GM18511 (cell line): ENCODE data around the gene SH3TC2.

ENCODE experiments used
- ATAC-seq: cut with Tn5 transposase; IDR thresholded peaks from one replicate; pipeline ENCODE4 v1.9.1; 2021; ENCODE audit warnings: mild to moderate bottlenecking, moderate library complexity; ENCODE audit not compliant: unreplicated experiment

The SH3TC2 gene

GRCh38 chr5:149061341-149061740 lies 1.5 kb downstream of the SH3TC2 start:
- no peak for ATAC-seq

- ATAC-seq: no peak
Observed at GRCh38 chr5:149060325-149060724, 2.5 kb downstream of the SH3TC2 start.

DNA sequence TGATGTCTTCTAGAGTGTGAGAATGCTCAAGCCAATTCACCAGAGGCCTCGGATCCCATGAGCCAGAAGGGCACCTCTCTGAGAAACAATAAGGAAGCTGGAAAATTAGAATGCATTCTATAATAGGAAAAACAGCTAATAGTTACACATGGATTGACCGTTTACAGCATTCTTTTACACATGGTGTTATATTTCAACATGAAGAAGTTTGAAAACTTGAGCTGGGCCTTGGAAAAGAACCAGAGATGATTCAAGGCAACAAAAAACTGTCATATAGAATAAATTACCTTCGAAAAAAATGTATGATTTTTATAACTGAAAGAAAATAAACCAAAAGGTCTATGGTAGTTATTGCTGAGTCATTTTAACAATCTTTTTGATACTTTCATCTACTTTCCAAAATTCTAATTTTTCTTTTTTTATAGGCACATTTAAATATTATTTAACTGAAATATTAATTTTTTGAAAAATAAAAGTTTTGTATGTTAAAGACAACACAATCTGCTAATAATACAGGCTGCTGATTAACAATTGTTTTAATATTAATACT lies 6.2 kb downstream of the SH3TC2 start:
- ATAC-seq: no peak

DNA sequence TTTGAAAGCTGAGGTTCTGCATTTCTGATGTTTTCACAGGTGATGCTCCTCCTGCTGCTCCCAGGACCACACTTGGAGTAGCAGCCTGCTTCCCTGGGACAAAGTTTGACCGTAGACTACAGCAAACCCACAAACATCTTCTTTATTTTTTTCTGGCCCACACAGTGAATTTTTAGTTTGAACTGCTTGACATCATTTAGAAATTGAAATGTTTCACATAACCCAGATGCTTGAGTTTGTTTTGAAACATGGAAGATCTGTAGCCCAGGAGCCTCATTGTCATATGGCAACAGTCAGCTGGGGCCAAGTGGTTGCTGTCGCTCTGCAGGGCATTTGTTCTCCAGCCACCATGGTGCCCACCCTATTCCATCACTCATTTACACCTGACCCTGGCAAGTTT lies 8.4 kb downstream of the SH3TC2 start:
- ATAC-seq: no peak

DNA sequence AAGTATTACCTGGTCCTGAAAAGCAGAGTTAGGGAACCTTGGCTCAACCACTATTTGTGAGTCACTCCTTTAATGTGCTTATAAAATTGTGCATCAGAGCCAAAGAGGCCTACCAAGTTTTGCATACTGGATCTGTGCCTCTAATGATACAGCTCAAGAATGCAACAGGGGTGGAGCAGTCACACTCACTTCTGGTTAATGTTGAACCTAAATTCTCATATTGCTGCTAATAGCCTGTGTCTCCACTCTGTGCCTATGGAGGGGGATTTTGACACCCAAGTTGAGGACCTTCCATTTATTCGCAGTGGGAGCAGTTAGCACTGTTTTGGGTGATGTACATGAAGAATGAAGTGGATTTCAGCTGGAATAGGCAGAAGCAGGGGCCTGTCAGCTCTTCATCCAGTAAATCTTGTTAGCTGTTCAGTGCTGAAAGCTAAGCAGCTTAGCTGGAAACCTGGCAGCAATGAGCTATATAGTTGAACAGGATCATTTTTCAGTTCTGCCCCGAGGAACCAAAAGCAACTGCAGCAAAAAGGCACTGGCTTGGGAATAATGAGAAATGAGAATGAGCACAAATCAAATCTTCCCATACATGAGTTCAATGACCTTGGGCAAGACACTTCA lies 9.7 kb downstream of the SH3TC2 start:
- no peak for ATAC-seq

DNA sequence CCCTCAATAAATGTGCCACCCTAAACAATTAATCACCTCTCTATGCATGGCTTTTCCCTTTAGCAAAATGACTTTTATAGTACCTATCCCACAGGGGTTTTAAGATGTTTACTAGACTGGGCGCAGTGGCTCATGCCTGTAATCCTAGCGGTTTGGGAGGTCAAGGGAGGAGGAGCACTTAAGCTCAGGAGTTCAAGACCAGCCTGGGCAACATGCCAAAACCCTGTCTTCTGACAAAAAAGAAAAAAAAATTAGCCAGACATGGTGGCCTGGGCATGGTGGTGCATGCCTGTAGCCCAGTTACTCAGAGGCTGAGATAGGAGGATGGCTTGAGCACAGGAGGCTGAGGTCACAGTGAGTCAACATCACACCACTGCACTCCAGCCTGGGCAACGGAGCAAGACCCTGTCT lies 13.5 kb downstream of the SH3TC2 start:
- no peak for ATAC-seq

- ATAC-seq: no peak
Observed at GRCh38 chr5:149048811-149049210, 14.1 kb downstream of the SH3TC2 start.

GRCh38 chr5:149047462-149047861 lies 15.4 kb downstream of the SH3TC2 start:
- no peak for ATAC-seq

- no peak for ATAC-seq
Observed at GRCh38 chr5:149046196-149046829, 16.5 kb downstream of the SH3TC2 start.

DNA sequence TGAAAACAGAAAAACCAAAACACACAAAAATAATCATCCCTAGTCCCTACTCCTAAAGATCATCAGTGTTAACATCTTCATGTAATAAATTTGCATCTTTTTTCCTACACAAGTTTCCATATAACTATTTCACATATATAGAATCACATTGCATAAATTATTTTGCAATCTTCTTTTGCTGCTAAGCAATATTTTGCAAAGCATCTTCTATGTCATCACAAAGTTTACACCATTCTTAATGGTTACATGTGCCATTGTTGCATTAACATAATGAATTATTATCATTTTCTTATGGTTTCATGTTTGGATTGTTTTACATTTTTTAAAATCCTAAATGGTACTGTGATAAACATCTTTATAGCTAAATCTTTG lies 17.8 kb downstream of the SH3TC2 start:
- no peak for ATAC-seq

DNA sequence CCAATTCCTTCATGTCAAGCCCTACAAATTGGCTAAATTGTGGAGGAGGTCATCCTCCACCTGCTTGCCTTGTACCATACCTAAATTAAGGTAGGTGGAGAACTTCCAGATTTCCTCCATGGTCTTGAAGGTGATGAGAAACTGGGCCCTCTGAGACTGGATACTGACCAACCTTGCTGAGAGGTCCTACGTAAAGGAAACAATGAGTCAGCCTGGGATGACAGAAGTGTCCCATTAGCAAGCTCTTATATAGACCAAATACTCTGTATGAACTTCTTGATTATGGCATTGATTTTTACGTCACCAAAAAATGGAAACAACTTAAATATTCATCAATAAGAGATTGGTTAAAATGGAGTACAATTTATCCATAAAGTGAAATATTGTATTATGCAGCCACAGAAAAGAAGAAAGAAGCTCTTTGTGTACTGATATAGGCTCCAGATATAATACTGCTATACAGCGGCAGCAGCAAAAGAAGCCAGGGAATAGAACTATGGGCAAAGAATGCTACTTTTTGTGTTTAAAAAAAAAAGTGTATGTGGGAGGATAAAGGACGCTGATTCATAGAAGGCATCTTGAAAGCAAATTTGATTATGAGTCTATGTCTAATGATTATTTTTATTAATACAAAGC lies 18.3 kb downstream of the SH3TC2 start:
- no peak for ATAC-seq

DNA sequence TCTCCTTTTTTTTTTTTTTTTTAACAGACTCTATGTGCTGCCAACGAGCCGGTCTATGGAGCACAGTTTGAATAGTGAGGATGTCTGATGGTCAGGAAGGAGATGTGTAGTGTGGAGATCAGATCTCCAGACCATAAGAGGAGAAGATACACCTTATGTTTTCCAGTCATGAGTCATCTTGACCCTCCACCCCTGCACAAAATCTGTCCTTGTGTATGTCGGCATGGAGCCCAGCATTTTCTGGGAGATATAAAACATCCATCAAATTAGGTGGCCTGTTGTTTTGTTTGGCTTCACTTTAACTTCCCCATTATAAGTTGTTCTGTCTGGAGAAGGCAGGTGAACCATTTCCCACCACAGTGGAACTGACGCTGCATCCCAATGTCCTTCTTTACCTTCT lies 19.2 kb downstream of the SH3TC2 start:
- ATAC-seq: no peak

GRCh38 chr5:149042865-149043264 lies 20.0 kb downstream of the SH3TC2 start:
- no peak for ATAC-seq

GRCh38 chr5:149041242-149041641 lies 21.6 kb downstream of the SH3TC2 start:
- ATAC-seq: no peak

DNA sequence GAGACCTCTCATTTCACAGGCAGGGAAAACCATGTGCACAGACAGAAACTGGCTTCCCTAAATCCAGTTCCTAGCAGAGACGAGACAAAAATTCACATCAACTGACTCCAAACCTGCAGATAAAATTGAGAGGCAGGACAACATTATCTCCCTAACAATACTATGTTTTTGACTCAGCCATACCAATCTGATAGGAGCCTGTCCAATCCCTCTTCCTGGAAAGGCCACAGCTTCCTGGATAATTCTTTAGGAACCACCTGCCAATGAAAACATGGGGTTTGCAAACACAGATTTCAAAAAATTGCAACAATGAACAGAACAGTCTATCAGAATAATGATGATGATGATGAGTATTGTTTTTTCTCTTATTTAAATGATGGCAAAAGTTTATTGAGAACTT lies 22.4 kb downstream of the SH3TC2 start:
- ATAC-seq: no peak

GRCh38 chr5:149039506-149039905 lies 23.4 kb downstream of the SH3TC2 start:
- ATAC-seq: no peak

- no peak for ATAC-seq
Observed at GRCh38 chr5:149038336-149039080, 24.4 kb downstream of the SH3TC2 start.

DNA sequence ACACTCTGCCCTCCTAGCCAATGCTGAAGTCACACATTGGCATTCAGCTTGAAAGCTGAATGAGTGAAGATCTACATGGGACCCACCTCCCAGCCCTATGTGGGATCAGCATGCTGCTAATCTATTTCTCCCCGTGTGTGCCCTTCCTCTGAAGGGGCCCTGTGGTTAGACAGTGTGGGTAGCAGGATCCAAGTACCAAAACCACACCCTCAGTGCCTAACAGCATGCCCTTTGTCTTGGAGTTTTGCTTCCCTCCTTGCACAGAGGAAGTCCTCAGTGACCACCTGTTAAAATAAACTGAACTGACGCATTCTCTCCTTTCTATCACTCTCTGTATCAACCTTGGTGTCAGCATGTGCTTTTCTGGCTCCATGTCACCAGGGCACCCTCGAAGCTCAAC lies 25.0 kb downstream of the SH3TC2 start:
- no peak for ATAC-seq

DNA sequence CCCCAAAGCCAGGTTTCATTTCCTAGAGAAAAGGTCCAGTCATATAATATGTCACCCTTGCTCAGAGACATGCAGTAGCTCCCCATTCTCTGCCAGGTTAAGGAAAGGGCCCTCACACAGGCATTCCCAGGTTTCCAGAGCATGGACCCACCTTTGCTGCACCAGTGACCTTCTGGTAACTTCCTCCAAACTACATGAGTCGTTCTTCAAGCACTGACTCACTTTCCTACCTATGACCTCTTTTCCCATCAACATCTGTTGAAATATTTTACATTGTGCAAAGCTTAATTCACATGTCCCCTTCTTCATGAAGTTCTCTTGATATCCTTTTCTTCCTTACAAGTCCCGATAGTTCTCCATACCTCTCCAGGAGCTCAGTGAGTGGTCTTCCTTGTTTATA lies 25.9 kb downstream of the SH3TC2 start:
- ATAC-seq: no peak

DNA sequence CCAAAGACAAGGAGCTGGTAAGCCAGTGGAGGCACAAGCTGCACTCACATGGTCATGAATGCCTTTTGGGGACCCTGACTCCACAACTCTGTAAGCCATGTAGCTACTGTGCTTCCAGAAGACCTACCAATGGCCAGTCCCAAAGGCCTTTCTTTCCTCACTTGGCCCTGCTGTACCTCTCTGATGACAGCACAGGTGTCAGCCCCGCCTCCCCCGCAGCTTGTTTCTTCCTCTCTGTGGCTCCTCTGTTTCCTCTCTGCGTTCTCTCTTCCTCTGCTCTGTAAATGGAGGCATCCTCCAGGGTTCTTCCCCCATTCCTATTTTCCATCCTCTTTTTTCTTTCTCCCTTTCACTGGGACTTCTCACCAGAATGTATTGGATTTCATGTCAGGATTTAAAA lies 26.7 kb downstream of the SH3TC2 start:
- ATAC-seq: no peak

- ATAC-seq: peak; percentile 85
Observed at GRCh38 chr5:149035372-149035790, 27.5 kb downstream of the SH3TC2 start.
